HepG2 (cell line): ENCODE measurements around the gene MAMSTR. TPM values are rescaled to one million over a fixed set of nuclear protein-coding genes. Genes with fewer than 3 reads are reported as not detected.

ENCODE experiments used
- GTF3A ChIP-seq: sonication (generic); formaldehyde crosslinking; conservative IDR thresholded peaks from 2 replicates; pipeline ENCODE4 v1.4.0; 2020; ENCODE audit warnings: mild to moderate bottlenecking, missing genetic modification reagents
- HDAC6 ChIP-seq: fragments of 200-600 bp; sonication (generic); IDR thresholded peaks from 2 replicates; pipeline ENCODE4 v1.7.0; 2017; ENCODE audit warnings: mild to moderate bottlenecking, antibody characterized with exemption, low read length, low read depth
- HMG20B ChIP-seq: conservative IDR thresholded peaks from 2 replicates; pipeline ENCODE4 v1.6.1; 2016; ENCODE audit warnings: missing genetic modification reagents, missing compliant biosample characterization
- NR3C1 ChIP-seq: sonication (generic); formaldehyde crosslinking; IDR thresholded peaks from 2 replicates; pipeline ENCODE4 v1.4.0; 2020; ENCODE audit warnings: missing genetic modification reagents
- SMARCE1 ChIP-seq: fragments of 450-650 bp; IDR thresholded peaks from 2 replicates; pipeline ENCODE4 v1.6.1; 2017; ENCODE audit warnings: borderline replicate concordance
- SPEN ChIP-seq: sonication (generic); formaldehyde crosslinking; IDR thresholded peaks from 2 replicates; pipeline ENCODE4 v1.5.1; 2020; ENCODE audit warnings: low read depth, mild to moderate bottlenecking, missing genetic modification reagents
- ZFAT ChIP-seq: sonication (generic); formaldehyde crosslinking; conservative IDR thresholded peaks from 2 replicates; pipeline ENCODE4 v1.8.1; 2023; ENCODE audit warnings: missing genetic modification reagents, inconsistent platforms
- ZNF274 ChIP-seq: sonication (generic); formaldehyde crosslinking; IDR thresholded peaks from 2 replicates; pipeline ENCODE4 v1.5.1; 2020; ENCODE audit warnings: mild to moderate bottlenecking, missing genetic modification reagents
- ZNF556 ChIP-seq: sonication (generic); formaldehyde crosslinking; IDR thresholded peaks from 2 replicates; pipeline ENCODE4 v1.4.0; 2020; ENCODE audit warnings: mild to moderate bottlenecking, missing genetic modification reagents, borderline replicate concordance
- ZNF816 ChIP-seq: sonication (generic); formaldehyde crosslinking; IDR thresholded peaks from 2 replicates; pipeline ENCODE4 v1.8.0; 2022; ENCODE audit warnings: missing genetic modification reagents, mild to moderate bottlenecking, borderline replicate concordance
- polyA plus RNA-seq, 8 experiments: library from polyadenylated mRNA; depleted of rRNA in 3 of 8; stranded (reverse) in 7 of 8; unstranded in 1 of 8; fragments of >200 nt; fragmentation: Illumina TruSeq in 4 of 8; extraction: Trizol in 4 of 8; gene quantifications; 2 replicates each; pipeline versions ENCODE4 v1.2.1 to v1.2.3, GENCODE V29; 2011 to 2016; ENCODE audit warnings: low read depth in 4 of 8, missing spikeins in 1 of 8, mixed read lengths in 1 of 8; ENCODE audit not compliant: insufficient read depth in 1 of 8
- total RNA-seq, 5 experiments: library from RNA; depleted of rRNA; stranded (reverse); fragments of >200 nt; fragmentation: Illumina TruSeq; extraction: Trizol; gene quantifications; 2 replicates each; pipeline ENCODE4 v1.2.3, GENCODE V29; 2016; ENCODE audit warnings: low read depth in 1 of 5
- TF ChIP-seq, protein P1 (sequence below): sonication (generic); formaldehyde crosslinking; IDR thresholded peaks from 2 replicates; pipeline ENCODE4 v1.4.0; 2020; ENCODE audit warnings: mild to moderate bottlenecking, missing genetic modification reagents, borderline replicate concordance
- TF ChIP-seq, protein P2 (sequence below): sonication (generic); formaldehyde crosslinking; IDR thresholded peaks from 2 replicates; pipeline ENCODE4 v1.4.0; 2020; ENCODE audit warnings: missing genetic modification reagents
- TF ChIP-seq, protein P3 (sequence below): sonication (generic); formaldehyde crosslinking; IDR thresholded peaks from 2 replicates; pipeline ENCODE4 v1.4.0; 2020; ENCODE audit warnings: missing genetic modification reagents, borderline replicate concordance
- TF ChIP-seq, protein P4 (sequence below): sonication (generic); formaldehyde crosslinking; IDR thresholded peaks from 2 replicates; pipeline ENCODE4 v1.8.0; 2022; ENCODE audit warnings: missing genetic modification reagents, mild to moderate bottlenecking, borderline replicate concordance
- TF ChIP-seq, protein P5 (sequence below): sonication (generic); formaldehyde crosslinking; IDR thresholded peaks from 2 replicates; pipeline ENCODE4 v1.4.0; 2020; ENCODE audit warnings: mild to moderate bottlenecking, low read depth, missing genetic modification reagents

Gene MAMSTR
- total and polyA plus RNA-seq, 2 of the 13 experiments (the other 11 are each of a cell fraction or from before 2014, with no cell fraction given) = 2.2 to 2.4 TPM

DNA sequence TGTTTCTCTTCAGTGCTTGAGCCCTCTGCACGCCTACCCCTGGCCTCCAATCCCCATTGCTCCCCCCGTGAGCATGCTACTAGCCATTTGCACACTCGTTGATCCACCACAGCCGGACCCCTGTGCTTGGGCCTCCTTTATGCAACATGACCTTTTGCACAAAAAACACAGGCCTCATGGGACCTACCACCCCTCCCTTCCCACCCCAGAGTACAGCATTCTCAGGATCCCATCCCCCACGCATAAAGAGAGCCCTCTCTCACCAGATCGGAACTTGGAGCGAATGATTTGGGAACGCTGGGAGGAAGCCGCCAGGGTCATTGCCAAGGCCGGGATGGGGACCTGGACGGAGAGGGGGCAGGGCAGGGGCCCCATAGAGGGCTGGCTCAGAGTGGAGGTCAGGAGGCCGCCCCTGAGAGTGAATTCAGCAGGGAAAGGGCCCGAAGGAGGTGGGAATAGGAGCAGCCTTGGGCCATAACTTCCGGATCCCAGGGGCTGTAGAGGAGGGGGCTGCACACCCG, 754 bp downstream of the MAMSTR start (continued):
- TF ChIP-seq, protein P1, sequence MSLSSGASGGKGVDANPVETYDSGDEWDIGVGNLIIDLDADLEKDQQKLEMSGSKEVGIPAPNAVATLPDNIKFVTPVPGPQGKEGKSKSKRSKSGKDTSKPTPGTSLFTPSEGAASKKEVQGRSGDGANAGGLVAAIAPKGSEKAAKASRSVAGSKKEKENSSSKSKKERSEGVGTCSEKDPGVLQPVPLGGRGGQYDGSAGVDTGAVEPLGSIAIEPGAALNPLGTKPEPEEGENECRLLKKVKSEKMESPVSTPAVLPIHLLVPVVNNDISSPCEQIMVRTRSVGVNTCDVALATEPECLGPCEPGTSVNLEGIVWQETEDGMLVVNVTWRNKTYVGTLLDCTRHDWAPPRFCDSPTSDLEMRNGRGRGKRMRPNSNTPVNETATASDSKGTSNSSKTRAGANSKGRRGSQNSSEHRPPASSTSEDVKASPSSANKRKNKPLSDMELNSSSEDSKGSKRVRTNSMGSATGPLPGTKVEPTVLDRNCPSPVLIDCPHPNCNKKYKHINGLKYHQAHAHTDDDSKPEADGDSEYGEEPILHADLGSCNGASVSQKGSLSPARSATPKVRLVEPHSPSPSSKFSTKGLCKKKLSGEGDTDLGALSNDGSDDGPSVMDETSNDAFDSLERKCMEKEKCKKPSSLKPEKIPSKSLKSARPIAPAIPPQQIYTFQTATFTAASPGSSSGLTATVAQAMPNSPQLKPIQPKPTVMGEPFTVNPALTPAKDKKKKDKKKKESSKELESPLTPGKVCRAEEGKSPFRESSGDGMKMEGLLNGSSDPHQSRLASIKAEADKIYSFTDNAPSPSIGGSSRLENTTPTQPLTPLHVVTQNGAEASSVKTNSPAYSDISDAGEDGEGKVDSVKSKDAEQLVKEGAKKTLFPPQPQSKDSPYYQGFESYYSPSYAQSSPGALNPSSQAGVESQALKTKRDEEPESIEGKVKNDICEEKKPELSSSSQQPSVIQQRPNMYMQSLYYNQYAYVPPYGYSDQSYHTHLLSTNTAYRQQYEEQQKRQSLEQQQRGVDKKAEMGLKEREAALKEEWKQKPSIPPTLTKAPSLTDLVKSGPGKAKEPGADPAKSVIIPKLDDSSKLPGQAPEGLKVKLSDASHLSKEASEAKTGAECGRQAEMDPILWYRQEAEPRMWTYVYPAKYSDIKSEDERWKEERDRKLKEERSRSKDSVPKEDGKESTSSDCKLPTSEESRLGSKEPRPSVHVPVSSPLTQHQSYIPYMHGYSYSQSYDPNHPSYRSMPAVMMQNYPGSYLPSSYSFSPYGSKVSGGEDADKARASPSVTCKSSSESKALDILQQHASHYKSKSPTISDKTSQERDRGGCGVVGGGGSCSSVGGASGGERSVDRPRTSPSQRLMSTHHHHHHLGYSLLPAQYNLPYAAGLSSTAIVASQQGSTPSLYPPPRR (CRISPR knock-in tag) = peak; percentile 75; the same call in 1 of the 2 replicates
- peak; percentile 65; the same call in 1 of the 2 replicates for TF ChIP-seq ZNF274
- TF ChIP-seq HMG20B = no peak; the same call in 1 of the 2 replicates
- no peak for TF ChIP-seq ZFAT (CRISPR knock-in tag)
- TF ChIP-seq GTF3A = no peak
- no peak for TF ChIP-seq HDAC6
- TF ChIP-seq, protein P2, sequence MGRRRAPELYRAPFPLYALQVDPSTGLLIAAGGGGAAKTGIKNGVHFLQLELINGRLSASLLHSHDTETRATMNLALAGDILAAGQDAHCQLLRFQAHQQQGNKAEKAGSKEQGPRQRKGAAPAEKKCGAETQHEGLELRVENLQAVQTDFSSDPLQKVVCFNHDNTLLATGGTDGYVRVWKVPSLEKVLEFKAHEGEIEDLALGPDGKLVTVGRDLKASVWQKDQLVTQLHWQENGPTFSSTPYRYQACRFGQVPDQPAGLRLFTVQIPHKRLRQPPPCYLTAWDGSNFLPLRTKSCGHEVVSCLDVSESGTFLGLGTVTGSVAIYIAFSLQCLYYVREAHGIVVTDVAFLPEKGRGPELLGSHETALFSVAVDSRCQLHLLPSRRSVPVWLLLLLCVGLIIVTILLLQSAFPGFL (CRISPR knock-in tag) = no peak
- TF ChIP-seq, protein P3, sequence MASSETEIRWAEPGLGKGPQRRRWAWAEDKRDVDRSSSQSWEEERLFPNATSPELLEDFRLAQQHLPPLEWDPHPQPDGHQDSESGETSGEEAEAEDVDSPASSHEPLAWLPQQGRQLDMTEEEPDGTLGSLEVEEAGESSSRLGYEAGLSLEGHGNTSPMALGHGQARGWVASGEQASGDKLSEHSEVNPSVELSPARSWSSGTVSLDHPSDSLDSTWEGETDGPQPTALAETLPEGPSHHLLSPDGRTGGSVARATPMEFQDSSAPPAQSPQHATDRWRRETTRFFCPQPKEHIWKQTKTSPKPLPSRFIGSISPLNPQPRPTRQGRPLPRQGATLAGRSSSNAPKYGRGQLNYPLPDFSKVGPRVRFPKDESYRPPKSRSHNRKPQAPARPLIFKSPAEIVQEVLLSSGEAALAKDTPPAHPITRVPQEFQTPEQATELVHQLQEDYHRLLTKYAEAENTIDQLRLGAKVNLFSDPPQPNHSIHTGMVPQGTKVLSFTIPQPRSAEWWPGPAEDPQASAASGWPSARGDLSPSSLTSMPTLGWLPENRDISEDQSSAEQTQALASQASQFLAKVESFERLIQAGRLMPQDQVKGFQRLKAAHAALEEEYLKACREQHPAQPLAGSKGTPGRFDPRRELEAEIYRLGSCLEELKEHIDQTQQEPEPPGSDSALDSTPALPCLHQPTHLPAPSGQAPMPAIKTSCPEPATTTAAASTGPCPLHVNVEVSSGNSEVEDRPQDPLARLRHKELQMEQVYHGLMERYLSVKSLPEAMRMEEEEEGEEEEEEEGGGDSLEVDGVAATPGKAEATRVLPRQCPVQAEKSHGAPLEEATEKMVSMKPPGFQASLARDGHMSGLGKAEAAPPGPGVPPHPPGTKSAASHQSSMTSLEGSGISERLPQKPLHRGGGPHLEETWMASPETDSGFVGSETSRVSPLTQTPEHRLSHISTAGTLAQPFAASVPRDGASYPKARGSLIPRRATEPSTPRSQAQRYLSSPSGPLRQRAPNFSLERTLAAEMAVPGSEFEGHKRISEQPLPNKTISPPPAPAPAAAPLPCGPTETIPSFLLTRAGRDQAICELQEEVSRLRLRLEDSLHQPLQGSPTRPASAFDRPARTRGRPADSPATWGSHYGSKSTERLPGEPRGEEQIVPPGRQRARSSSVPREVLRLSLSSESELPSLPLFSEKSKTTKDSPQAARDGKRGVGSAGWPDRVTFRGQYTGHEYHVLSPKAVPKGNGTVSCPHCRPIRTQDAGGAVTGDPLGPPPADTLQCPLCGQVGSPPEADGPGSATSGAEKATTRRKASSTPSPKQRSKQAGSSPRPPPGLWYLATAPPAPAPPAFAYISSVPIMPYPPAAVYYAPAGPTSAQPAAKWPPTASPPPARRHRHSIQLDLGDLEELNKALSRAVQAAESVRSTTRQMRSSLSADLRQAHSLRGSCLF = no peak
- no peak for TF ChIP-seq ZNF816 (CRISPR knock-in tag)
- no peak for TF ChIP-seq SMARCE1
- TF ChIP-seq, protein P4, sequence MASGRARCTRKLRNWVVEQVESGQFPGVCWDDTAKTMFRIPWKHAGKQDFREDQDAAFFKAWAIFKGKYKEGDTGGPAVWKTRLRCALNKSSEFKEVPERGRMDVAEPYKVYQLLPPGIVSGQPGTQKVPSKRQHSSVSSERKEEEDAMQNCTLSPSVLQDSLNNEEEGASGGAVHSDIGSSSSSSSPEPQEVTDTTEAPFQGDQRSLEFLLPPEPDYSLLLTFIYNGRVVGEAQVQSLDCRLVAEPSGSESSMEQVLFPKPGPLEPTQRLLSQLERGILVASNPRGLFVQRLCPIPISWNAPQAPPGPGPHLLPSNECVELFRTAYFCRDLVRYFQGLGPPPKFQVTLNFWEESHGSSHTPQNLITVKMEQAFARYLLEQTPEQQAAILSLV (CRISPR knock-in tag) = no peak
- TF ChIP-seq SPEN (CRISPR knock-in tag) = peak; percentile 42
- peak; percentile 74 for TF ChIP-seq ZNF556 (CRISPR knock-in tag)
- TF ChIP-seq NR3C1 (CRISPR knock-in tag) = no peak
- TF ChIP-seq, protein P5, sequence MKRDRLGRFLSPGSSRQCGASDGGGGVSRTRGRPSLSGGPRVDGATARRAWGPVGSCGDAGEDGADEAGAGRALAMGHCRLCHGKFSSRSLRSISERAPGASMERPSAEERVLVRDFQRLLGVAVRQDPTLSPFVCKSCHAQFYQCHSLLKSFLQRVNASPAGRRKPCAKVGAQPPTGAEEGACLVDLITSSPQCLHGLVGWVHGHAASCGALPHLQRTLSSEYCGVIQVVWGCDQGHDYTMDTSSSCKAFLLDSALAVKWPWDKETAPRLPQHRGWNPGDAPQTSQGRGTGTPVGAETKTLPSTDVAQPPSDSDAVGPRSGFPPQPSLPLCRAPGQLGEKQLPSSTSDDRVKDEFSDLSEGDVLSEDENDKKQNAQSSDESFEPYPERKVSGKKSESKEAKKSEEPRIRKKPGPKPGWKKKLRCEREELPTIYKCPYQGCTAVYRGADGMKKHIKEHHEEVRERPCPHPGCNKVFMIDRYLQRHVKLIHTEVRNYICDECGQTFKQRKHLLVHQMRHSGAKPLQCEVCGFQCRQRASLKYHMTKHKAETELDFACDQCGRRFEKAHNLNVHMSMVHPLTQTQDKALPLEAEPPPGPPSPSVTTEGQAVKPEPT = no peak; the same call in 1 of the 2 replicates
